SU-DHL-6 (cell line): ENCODE results near the gene GH1.
"Not testable (repeated sequence)": the region's sequence is repeated elsewhere in the genome, so short reads cannot be mapped to it uniquely, and the experiment has no call there.

Experiments
- CTCF ChIP-seq: fragments of 200-600 bp; sonication (generic); IDR thresholded peaks from one replicate; pipeline ENCODE4 v1.5.1; 2017; ENCODE audit warnings: antibody characterized with exemption, mild to moderate bottlenecking, low read length, moderate library complexity; ENCODE audit not compliant: insufficient read depth, poor library complexity, severe bottlenecking
- EZH2phosphoT487 ChIP-seq: fragments of 200-600 bp; sonication (generic), shearing (Covaris generic); conservative IDR thresholded peaks from 2 replicates; pipeline ENCODE4 v1.6.1; 2018; ENCODE audit warnings: mild to moderate bottlenecking, antibody characterized with exemption, low read length, moderate library complexity, mixed read lengths

DNA sequence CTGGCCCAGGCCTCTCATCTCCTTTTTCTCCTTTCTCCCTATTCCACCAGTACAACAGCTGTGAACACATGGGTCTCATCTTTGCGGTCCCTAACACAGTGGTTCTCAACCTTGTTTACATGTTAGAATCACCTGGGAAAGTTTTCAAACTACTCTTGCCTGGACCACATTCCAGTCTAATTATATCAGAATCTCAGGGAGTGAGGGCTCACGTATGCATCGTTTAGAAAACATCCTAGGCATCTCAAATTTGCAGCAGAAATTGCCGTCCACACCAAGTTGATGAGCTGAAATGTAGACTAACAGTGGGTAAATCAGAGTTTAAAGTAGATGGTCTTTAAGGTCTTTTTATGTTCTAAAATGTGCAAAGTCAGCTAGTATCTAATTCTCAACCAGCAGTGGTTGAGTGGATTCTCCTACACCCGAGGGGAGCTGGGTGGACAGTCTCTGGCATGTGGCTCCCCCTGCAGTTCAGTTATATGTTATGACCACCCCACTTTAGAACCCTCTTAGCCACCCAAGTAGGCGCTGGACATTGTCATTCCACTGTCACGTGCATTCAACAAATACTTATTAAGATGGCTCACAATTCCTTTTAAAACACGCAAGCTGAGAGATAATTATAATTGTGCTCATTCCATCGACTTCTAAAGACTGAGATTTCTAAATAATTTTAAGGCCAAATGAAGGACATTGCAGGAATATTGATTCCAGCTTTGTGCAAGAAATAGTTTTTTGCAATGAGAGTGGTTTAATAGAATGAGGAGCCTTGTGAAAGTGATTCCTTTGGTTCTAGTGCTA is 48.9 kb downstream of the GH1 start:
- not testable (repeated sequence) for TF ChIP-seq CTCF, EZH2phosphoT487
